Measurements from ENCODE around the gene PDZD7. TPM values are rescaled to one million over a fixed set of nuclear protein-coding genes. Genes with fewer than 3 reads are reported as not detected.

PDZD7 gene
- total RNA-seq, 4 donors from 2014 or later: 0.84 to 2.4 (median 1.9) TPM

- peak; percentile 66 to 80 for DNase-seq (ENCODE audit: low spot score in 2 of 2)
- Histone ChIP-seq H3K9me3 (no peaks in the 10 kb centered on the region), H3K27ac (peak overlapping the region in 2 of 4 donors; percentile 19 to 41), H3K4me3 (no peak overlapping the region), H3K36me3 (no peaks in the 10 kb centered on the region), H3K4me1 (peaks cover 0 to 20% (median 17%) of the 10 kb centered on the region in 4 donors), H3K27me3 (peaks cover 0 to 12% of the 10 kb centered on the region in 2 donors)
- 22% methylated on average over 28 to 43 of the region's 45 CpGs for WGBS, 2 donors
- TF ChIP-seq EP300 (IDR thresholded peaks at IDR 0.05) (no peak), POLR2A (IDR thresholded peaks at IDR 0.05) (no peak), CTCF (IDR thresholded peaks at IDR 0.05) (peak; percentile 53 to 75 (median 71))
Measured at GRCh38 chr10:101018600-101019439, 12.1 kb downstream of the PDZD7 start.

GRCh38 chr10:101018118-101018599 is 12.8 kb downstream of the PDZD7 start:
- H3K27ac ChIP-seq: peak overlapping the region in 1 of 4 donors; percentile 41
- 49 to 54% methylated on average over 20 of the region's 20 CpGs for WGBS, 2 donors
- no peak overlapping the region for H3K4me3 ChIP-seq
- H3K4me1 ChIP-seq: peaks cover 0 to 26% (median 20%) of the 10 kb centered on the region in 4 donors
- H3K36me3 ChIP-seq: no peaks in the 10 kb centered on the region
- no peaks in the 10 kb centered on the region for H3K9me3 ChIP-seq
- H3K27me3 ChIP-seq: peaks cover 0 to 12% of the 10 kb centered on the region in 2 donors
- no peak for DNase-seq (ENCODE audit: low spot score in 2 of 2)
- no peak for TF ChIP-seq POLR2A (IDR thresholded peaks at IDR 0.05)
- TF ChIP-seq CTCF (IDR thresholded peaks at IDR 0.05): no peak
- no peak for TF ChIP-seq EP300 (IDR thresholded peaks at IDR 0.05)

- H3K36me3 ChIP-seq: no peaks in the 10 kb centered on the region
- peaks cover 0 to 40% (median 28%) of the 10 kb centered on the region in 4 donors for H3K4me1 ChIP-seq
- H3K4me3 ChIP-seq: no peak overlapping the region
- WGBS, 2 donors: 57 to 59% methylated on average over 5 of the region's 5 CpGs
- TF ChIP-seq CTCF (IDR thresholded peaks at IDR 0.05) (no peak), POLR2A (IDR thresholded peaks at IDR 0.05) (no peak), EP300 (IDR thresholded peaks at IDR 0.05) (no peak)
- no peak for DNase-seq (ENCODE audit: low spot score in 2 of 2)
- H3K27me3 ChIP-seq: peaks cover 0 to 12% of the 10 kb centered on the region in 2 donors
- H3K27ac ChIP-seq: no peak overlapping the region
- H3K9me3 ChIP-seq: no peaks in the 10 kb centered on the region
Measured at GRCh38 chr10:101016814-101017213, 14.1 kb downstream of the PDZD7 start.

GRCh38 chr10:101015582-101015973 is 15.4 kb downstream of the PDZD7 start:
- Histone ChIP-seq H3K4me1 (peaks cover 0 to 43% (median 28%) of the 10 kb centered on the region in 4 donors), H3K9me3 (no peaks in the 10 kb centered on the region), H3K27ac (no peak overlapping the region), H3K27me3 (peaks cover 0 to 12% of the 10 kb centered on the region in 2 donors), H3K36me3 (no peaks in the 10 kb centered on the region), H3K4me3 (no peak overlapping the region)
- 82 to 89% methylated on average over 4 to 7 of the region's 8 CpGs for WGBS, 2 donors
- TF ChIP-seq POLR2A (IDR thresholded peaks at IDR 0.05) (no peak), EP300 (IDR thresholded peaks at IDR 0.05) (no peak), CTCF (IDR thresholded peaks at IDR 0.05) (no peak)
- no peak for DNase-seq (ENCODE audit: low spot score in 2 of 2)

- DNase-seq (ENCODE audit: low spot score in 2 of 2): no peak
- H3K4me1 ChIP-seq: peaks cover 0 to 43% (median 28%) of the 10 kb centered on the region in 4 donors
Measured at GRCh38 chr10:101014966-101015581, 15.9 kb downstream of the PDZD7 start.

More at GRCh38 chr10:101014966-101015581, 15.9 kb downstream of the PDZD7 start:
- Histone ChIP-seq H3K27me3 (peaks cover 0 to 10% of the 10 kb centered on the region in 2 donors), H3K27ac (no peak overlapping the region), H3K9me3 (no peaks in the 10 kb centered on the region), H3K4me3 (no peak overlapping the region), H3K36me3 (no peaks in the 10 kb centered on the region)
- 40 to 56% methylated on average over 6 to 7 of the region's 7 CpGs for WGBS, 2 donors
- TF ChIP-seq POLR2A (IDR thresholded peaks at IDR 0.05) (no peak), EP300 (IDR thresholded peaks at IDR 0.05) (no peak), CTCF (IDR thresholded peaks at IDR 0.05) (no peak)
